NCI-H187 (cell line): ENCODE measurements around the gene SNX17.
"Not testable (repeated sequence)": the region's sequence is repeated elsewhere in the genome, so short reads cannot be mapped to it uniquely, and the experiment has no call there.

Experiments
- DNase-seq, 2 experiments: peaks; one replicate each; lab custom pipeline; 2025; lab: John Stamatoyannopoulos, UW

The SNX17 gene

GRCh38 chr2:27398962-27399361, 28.5 kb downstream of the SNX17 start:
- no peak for DNase-seq

- DNase-seq, result no peak
These were observed 30.1 kb downstream of the SNX17 start for GRCh38 chr2:27400348-27401135.

- peak in 1 of 2 experiments; percentile 21 for DNase-seq
These were observed 37.5 kb downstream of the SNX17 start for GRCh38 chr2:27407798-27408491.

GRCh38 chr2:27408601-27409320, 38.3 kb downstream of the SNX17 start:
- DNase-seq, result no peak

- DNase-seq, result peak; percentile 97
These were observed 39.1 kb downstream of the SNX17 start, which contains the start of gene PPM1G for GRCh38 chr2:27409321-27410073. PPM1G (minus strand) TSS chr2:27409591; CDS start chr2:27409422, 169 bp downstream.

GRCh38 chr2:27412419-27413152, 42.2 kb downstream of the SNX17 start:
- no peak for DNase-seq

- no peak for DNase-seq
These were observed 45.7 kb downstream of the SNX17 start for GRCh38 chr2:27416151-27416550.

GRCh38 chr2:27420996-27421395, 50.6 kb downstream of the SNX17 start:
- no peak for DNase-seq

GRCh38 chr2:27421660-27422250, 51.3 kb downstream of the SNX17 start:
- DNase-seq, result no peak

GRCh38 chr2:27422958-27423357, 52.5 kb downstream of the SNX17 start:
- DNase-seq, result no peak

GRCh38 chr2:27425039-27425438, 54.6 kb downstream of the SNX17 start:
- DNase-seq, result not testable (repeated sequence)
